Neural cell (in vitro differentiated cells): ENCODE results near the gene HNRNPAB.

Experiments
- CTCF ChIP-seq: fragments of 450-650 bp; IDR thresholded peaks from 2 replicates; pipeline ENCODE4 v1.5.1; 2014; ENCODE audit warnings: antibody characterized with exemption, mild to moderate bottlenecking, moderate library complexity; ENCODE audit not compliant: poor library complexity, severe bottlenecking
- EP300 ChIP-seq: fragments of 450-650 bp; conservative IDR thresholded peaks from 2 replicates; pipeline ENCODE4 v1.6.1; 2014; ENCODE audit warnings: antibody characterized with exemption, mild to moderate bottlenecking, moderate library complexity; ENCODE audit not compliant: poor library complexity, severe bottlenecking
- EZH2 ChIP-seq: fragments of 200-600, 300-800 bp; shearing (Covaris generic), sonication (generic); IDR thresholded peaks from 2 replicates; pipeline ENCODE4 v1.6.1; 2014; ENCODE audit warnings: antibody characterized with exemption, low read length, borderline replicate concordance, mild to moderate bottlenecking; ENCODE audit not compliant: insufficient read depth, poor library complexity, severe bottlenecking
- REST ChIP-seq: IDR thresholded peaks from 2 replicates; pipeline ENCODE4 v1.6.1; 2012; ENCODE audit warnings: borderline replicate concordance

DNA sequence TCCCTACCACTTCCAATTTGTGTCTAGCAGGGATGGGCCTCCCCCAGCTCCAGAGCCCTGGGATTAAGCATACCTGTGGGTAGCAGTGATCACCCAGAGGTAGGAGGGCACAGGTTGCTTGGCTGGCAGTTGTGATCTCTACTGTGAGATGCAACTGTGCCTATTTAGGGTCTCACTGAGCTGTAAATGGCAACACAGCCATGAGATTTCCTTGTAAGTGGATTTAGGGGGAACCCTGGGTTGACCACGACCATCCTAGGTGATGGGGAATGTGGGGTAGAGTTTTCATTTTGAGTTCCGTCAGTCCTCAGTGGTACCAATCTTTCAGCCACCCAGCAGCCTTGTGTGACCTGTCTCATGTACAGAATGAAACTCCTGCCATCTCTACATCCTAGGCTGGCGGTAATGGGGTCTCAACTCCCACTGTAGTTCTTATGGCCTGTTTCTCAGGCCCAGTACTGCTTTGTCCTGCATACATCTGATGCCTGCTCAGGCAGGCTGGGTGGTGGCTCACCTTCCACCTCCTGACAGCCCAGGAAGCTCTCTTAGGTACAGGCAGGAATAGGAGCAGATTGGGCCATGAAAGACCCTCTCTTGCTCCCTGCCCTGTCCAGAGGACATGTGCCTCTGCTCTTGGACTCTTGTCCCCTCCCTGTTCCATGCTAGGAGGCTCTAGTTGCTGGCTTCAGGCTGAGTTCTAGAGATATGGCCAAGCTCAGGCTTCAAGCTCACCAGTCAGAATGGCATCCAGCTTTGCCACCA lies 8.1 kb downstream of the HNRNPAB start:
- TF ChIP-seq EZH2 (no peak), REST (no peak), CTCF (no peak), EP300 (no peak)
